ENCODE measurements around the gene EPC1.

Gene EPC1

GRCh38 chr10:32333849-32334248 is 13.1 kb downstream of the EPC1 start:
- no peak for DNase-seq

DNA sequence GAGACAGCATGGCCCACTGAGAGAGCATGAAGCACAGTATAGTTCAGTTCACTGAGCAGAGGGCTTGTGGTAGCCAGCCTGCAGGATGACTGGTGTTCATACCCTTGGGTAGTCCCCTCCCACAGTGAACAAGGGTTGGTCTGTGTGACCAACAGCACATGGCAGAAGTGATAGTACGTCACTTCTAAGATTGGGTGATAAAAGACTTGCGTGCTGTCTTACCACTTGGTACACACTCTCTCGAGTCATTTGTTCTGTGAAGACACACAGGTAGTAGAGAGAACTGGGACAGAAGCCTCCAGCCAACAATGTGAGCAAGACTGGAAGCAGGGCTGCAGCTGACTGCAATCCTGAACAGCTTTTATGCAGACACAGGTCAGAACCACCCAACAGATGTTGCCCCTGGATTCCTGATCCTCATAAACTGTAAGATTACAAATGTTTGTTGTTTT is 14.6 kb downstream of the EPC1 start:
- DNase-seq = no peak

- no peak for DNase-seq
Observed at GRCh38 chr10:32331606-32332005, 15.4 kb downstream of the EPC1 start.

DNA sequence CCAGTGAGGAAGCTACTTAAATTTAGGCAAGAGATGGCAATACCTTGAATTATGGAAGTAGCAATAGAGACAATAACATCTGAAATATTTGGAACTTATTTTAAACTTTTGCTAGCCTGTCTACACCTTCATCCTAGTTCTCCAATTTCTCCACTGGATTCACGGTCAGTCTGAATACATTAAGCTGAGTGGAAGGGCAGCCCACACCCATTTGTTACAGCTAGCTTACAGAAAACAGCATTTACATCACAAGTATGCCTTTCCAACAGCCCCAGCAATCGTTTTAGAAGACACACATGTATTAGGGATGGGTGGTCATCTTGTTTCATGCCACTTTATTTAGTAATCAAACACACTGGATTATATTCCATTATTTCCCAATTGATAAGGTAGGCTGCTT is 16.7 kb downstream of the EPC1 start:
- no peak for DNase-seq

GRCh38 chr10:32329061-32329460 is 17.9 kb downstream of the EPC1 start:
- DNase-seq = no peak

GRCh38 chr10:32328499-32328898 is 18.5 kb downstream of the EPC1 start:
- DNase-seq = no peak

- no peak for DNase-seq
Observed at GRCh38 chr10:32327364-32327691, 19.6 kb downstream of the EPC1 start.

GRCh38 chr10:32326680-32327363 is 20.1 kb downstream of the EPC1 start:
- DNase-seq = no peak

- no peak for DNase-seq
Observed at GRCh38 chr10:32326119-32326518, 20.8 kb downstream of the EPC1 start.

DNA sequence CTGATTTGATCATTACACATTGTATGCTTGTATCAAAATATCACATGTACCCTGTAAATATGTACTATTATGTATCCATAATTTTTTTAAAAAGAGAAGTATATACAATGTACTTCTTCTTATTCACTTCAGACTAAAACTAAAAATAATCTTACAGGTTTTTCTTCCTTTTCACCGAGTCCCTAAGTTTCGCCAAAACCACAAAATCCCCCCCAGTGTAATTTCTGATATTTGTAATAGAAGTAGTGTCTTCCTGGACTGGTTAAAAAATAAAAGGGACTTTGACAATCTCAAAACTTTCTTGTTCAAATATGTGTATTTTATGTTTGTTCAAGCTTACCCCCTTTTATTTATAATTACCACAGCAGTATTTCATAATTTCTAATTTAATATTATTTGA is 23.9 kb downstream of the EPC1 start:
- no peak for DNase-seq

GRCh38 chr10:32321016-32321631 is 25.8 kb downstream of the EPC1 start:
- DNase-seq = no peak

- no peak for DNase-seq
Observed at GRCh38 chr10:32318476-32318896, 28.5 kb downstream of the EPC1 start.

DNA sequence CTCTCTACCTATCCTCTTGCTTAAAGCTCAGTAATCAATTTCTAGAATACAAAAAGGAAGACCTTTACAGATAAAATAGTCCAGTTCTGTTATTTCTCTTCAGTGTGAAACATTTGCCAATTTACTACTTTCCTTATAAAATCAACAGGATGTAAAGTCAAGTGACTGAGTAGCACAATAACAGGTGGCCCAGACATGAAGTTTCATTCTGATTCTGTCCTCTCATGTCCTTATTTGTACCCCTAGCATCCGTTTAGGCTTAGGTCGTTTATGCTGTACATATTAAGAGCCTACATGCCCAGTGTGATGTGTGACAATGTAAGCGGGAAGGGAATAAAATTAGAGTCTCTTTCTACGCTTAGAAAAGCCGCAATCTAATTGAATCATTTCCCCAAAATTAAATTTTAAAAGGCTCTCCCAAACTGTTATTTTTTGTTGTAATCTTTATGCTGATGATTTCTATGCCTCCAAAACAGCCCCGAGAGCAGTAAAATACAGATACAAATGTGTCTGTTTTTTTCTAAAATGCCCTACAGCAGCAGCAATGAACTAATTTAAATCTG is 29.1 kb downstream of the EPC1 start:
- no peak for DNase-seq

GRCh38 chr10:32315424-32315823 is 31.5 kb downstream of the EPC1 start:
- DNase-seq = no peak

- no peak for DNase-seq
Observed at GRCh38 chr10:32314588-32314987, 32.4 kb downstream of the EPC1 start.

GRCh38 chr10:32308027-32308603 is 38.8 kb downstream of the EPC1 start:
- no peak for DNase-seq

DNA sequence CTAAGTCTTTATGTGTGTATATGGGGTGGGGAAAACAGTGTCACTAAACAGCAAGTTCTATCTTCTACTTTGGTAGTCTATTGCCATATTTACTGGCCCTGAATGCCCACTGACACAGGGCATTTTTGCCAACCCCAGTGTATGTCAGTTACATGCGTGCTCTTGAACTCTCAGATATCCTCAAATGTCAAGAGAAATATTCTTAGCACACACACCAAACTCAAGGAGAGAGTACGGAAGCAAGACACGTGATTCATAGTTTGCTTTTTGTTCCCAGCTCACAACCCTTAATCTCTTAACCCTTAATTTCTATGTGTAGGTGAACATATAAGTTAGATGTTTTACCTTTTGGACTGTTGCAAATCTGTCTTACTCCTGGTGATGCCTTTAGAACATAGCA is 39.3 kb downstream of the EPC1 start:
- DNase-seq = no peak

- DNase-seq = no peak
Observed at GRCh38 chr10:32299354-32299980, 47.5 kb downstream of the EPC1 start.

GRCh38 chr10:32298075-32298812 is 48.7 kb downstream of the EPC1 start:
- no peak for DNase-seq

DNA sequence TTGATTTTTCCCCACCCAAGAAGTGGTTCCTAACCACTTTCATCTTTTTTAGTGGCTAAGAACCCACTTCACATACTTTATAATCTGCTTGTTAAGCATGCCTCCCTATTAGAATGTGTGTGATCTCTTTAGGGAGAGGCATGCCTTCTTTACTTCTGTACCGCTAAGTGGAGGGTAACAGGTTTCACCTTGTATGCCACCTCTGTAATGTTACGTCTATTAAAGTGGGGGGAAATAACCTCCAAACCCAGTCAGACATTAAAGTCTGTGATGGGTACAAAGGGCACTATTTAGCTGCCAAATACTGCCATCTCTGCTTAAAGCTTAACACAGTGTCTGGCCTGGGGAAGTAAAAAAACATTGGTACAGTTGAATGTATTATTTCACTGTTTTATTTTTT is 51.9 kb downstream of the EPC1 start:
- DNase-seq = no peak

DNA sequence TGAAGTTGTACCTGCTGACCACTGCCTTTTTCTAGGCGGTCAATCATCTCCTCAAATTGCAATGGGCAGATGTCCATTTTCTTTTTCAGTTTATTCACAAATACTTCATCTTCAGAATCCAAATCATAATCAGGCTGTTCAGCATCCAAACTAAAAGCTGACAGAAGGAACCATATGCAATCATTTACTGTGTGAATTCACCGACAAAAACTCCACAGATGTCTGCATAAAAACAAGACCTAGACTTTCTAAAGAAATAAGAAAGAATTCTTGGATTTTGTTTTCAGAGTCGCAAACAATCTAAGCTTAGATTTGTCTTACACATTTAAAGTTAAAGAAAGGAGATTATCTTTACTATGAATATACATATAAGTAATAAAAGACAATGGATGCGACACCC is 53.4 kb downstream of the EPC1 start:
- DNase-seq = no peak

GRCh38 chr10:32279795-32280194 is 67.2 kb downstream of the EPC1 start:
- DNase-seq = no peak

DNA sequence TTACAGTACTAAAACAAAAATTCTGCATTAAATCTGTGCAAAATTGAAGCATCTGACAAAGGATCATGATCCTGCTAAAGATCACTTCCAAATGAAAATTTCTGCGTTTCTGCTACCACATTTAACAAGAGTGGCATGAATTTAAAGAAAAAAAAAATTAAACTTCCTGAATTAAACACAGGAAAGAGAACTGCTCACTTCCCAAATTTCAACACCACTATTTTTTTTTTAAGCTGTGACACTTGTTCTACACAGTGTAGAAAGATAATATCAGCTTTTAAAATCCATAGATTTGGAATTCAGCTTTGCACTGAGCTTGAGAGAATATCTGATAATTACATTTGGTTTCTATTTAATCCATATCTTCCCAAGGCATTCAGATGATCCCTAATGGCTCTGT is 73.6 kb downstream of the EPC1 start:
- no peak for DNase-seq
